Transverse colon (tissue), 4 donors: Measurements from ENCODE around the gene SHC3. TPM values are rescaled to one million over a fixed set of nuclear protein-coding genes. Genes with fewer than 3 reads are reported as not detected.

Experiments
- DNase-seq: peaks from one replicate; pipeline ENCODE4 v3.0.0-alpha.2; 2019
- H3K27ac ChIP-seq, 4 donors: fragments of 200-600 bp; sonication (generic); 2 replicates each; pipeline ENCODE4 v1.5.1; 2016 to 2018; ENCODE audit warnings: inconsistent platforms in 4 of 4
- H3K27me3 ChIP-seq: fragments of 200-600 bp; sonication (generic); 2 replicates; pipeline ENCODE4 v1.5.1; 2017; ENCODE audit warnings: inconsistent platforms
- H3K36me3 ChIP-seq, 4 donors: fragments of 200-600 bp; sonication (generic); 2 replicates each; pipeline ENCODE4 v1.5.1; 2017 to 2019; ENCODE audit warnings: inconsistent platforms in 4 of 4
- H3K4me1 ChIP-seq, 4 donors: fragments of 200-600 bp; sonication (generic); 2 replicates each; pipeline ENCODE4 v1.5.1; 2017 to 2020; ENCODE audit warnings: inconsistent platforms in 4 of 4
- H3K4me3 ChIP-seq, 4 donors: fragments of 200-600 bp; sonication (generic); 1 replicate in 1 of 4; 2 replicates in 3 of 4; pipeline versions ENCODE4 v1.5.1 to v1.6.1; 2017 to 2019; ENCODE audit warnings: inconsistent platforms in 4 of 4
- H3K9me3 ChIP-seq, 2 donors: fragments of 200-600 bp; sonication (generic); 2 replicates each; pipeline ENCODE4 v1.5.1; 2017 to 2019; ENCODE audit warnings: inconsistent platforms in 2 of 2
- EP300 ChIP-seq: sonication (generic); formaldehyde crosslinking; IDR thresholded peaks from one replicate; pipeline ENCODE4 v1.6.1; 2017; ENCODE audit warnings: antibody characterized with exemption, low read depth
- POLR2A ChIP-seq: fragments of 450-650 bp; IDR thresholded peaks from one replicate; pipeline ENCODE4 v1.6.1; 2016; ENCODE audit warnings: antibody characterized with exemption, mild to moderate bottlenecking, moderate library complexity
- POLR2AphosphoS5 ChIP-seq, 3 donors: sonication (generic); formaldehyde crosslinking; IDR thresholded peaks; one replicate each; pipeline ENCODE4 v1.6.1; 2016; ENCODE audit warnings: antibody characterized with exemption in 3 of 3
- WGBS, 2 donors: methylation state at CpG; one replicate each; pipeline ENCODE4 v1.1.5; 2018; ENCODE audit warnings: low coverage in 1 of 2; 5-methylcytosine and 5-hydroxymethylcytosine counted together
- in situ Hi-C, 4 donors: fragments of 200-750 bp; cut with MboI; loops; one replicate each; pipeline versions ENCODE4 v1.15.0 to v1.15.1; 2017; ENCODE audit warnings: low sequenced_read_pairs in 3 of 4, low pct_ligation_motif_present in 1 of 4, low pct_unique_long_range_greater_than_20kb in 1 of 4
- intact Hi-C: fragments of 100-400 bp; cut with DNase I; formaldehyde crosslinking; loops from one replicate; pipeline ENCODE4 v1.15.1; 2023; ENCODE audit warnings: low total_unique reads
- total RNA-seq, 4 donors: library from RNA; depleted of rRNA; stranded (reverse); fragments of >200 nt; gene quantifications; one replicate each; pipeline ENCODE4 v1.1.0, GENCODE V29; 2016
- TF ChIP-seq, protein P1 (sequence below), 5 experiments: fragments of 200-600 bp in 3 of 5; fragments of 450-650 bp in 2 of 5; sonication (generic) in 3 of 5; IDR thresholded peaks; 1 replicate in 2 of 5; 2 replicates in 3 of 5; pipeline ENCODE4 v1.5.1; 2016 to 2017; ENCODE audit warnings: antibody characterized with exemption in 5 of 5, inconsistent platforms in 3 of 5, mild to moderate bottlenecking in 2 of 5, moderate library complexity in 1 of 5

SHC3 gene
- total RNA-seq, 4 donors from 2014 or later: 1.1 to 4.8 (median 2.7) TPM

DNA sequence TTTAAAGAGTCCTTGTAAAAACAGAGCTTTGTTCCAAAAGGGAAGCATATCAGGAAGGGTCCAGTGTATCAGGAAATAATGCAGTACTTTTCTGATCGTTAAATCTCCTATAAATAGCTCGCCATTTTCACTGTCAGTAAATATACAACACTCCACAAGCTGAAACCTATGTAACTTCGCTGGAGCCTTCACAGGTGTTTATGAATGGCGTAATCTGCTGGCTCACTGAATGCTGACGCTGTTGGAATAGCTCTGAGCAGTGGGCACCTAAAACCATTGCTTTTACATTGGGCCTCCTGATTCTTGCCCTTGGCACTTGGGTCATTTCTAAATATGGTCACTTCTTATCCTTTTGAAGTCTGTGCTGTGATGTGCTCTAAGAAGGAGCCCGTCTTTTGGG, 4.3 kb downstream of the SHC3 start:
- Histone ChIP-seq H3K27me3 (peaks cover 54% of the 10 kb centered on the region), H3K9me3 (no peaks in the 10 kb centered on the region), H3K36me3 (no peaks in the 10 kb centered on the region), H3K4me3 (no peak overlapping the region), H3K27ac (no peak overlapping the region), H3K4me1 (peaks cover 0 to 21% (median 19%) of the 10 kb centered on the region in 4 donors)
- in situ Hi-C loops (no loop called here), intact Hi-C loops (no loop called here)
- WGBS, 2 donors: 50 to 70% methylated on average over 1 to 6 of the region's 6 CpGs
- no peak for DNase-seq
- TF ChIP-seq POLR2AphosphoS5 (IDR thresholded peaks at IDR 0.05) (no peak), POLR2A (no peak), EP300 (no peak)
- TF ChIP-seq, protein P1, sequence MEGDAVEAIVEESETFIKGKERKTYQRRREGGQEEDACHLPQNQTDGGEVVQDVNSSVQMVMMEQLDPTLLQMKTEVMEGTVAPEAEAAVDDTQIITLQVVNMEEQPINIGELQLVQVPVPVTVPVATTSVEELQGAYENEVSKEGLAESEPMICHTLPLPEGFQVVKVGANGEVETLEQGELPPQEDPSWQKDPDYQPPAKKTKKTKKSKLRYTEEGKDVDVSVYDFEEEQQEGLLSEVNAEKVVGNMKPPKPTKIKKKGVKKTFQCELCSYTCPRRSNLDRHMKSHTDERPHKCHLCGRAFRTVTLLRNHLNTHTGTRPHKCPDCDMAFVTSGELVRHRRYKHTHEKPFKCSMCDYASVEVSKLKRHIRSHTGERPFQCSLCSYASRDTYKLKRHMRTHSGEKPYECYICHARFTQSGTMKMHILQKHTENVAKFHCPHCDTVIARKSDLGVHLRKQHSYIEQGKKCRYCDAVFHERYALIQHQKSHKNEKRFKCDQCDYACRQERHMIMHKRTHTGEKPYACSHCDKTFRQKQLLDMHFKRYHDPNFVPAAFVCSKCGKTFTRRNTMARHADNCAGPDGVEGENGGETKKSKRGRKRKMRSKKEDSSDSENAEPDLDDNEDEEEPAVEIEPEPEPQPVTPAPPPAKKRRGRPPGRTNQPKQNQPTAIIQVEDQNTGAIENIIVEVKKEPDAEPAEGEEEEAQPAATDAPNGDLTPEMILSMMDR (IDR thresholded peaks at IDR 0.05): no peak

DNA sequence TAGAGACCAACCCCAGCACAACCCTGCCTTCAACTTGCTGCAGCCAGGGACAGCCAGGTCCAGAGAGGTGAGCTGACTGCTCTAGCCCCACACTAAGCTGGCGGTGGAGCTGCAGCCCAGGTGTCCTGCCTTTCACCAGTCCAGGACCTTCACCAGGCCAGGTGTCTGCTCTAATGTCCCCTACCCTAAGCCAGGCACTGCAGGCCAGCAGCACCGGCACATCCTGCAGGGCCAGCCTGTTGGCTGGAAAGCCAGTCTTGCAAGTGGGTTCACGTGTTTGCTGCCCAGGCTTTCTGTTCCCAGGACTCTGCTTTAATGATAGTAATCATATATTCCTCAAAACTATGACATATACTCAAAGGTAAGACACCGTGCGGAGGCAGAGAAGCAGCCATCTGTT, 5.5 kb downstream of the SHC3 start:
- in situ Hi-C loops (no loop called here), intact Hi-C loops (no loop called here)
- no peaks in the 10 kb centered on the region for H3K36me3 ChIP-seq
- H3K4me3 ChIP-seq: no peak overlapping the region
- no peak for DNase-seq
- H3K27ac ChIP-seq: no peak overlapping the region
- WGBS, 2 donors: 93 to 94% methylated on average over 2 to 5 of the region's 5 CpGs
- H3K27me3 ChIP-seq: peaks cover 46% of the 10 kb centered on the region
- TF ChIP-seq, protein P1 (IDR thresholded peaks at IDR 0.05): no peak
- TF ChIP-seq POLR2A (no peak), EP300 (no peak), POLR2AphosphoS5 (IDR thresholded peaks at IDR 0.05) (no peak)
- peaks cover 0 to 9% (median 8%) of the 10 kb centered on the region in 4 donors for H3K4me1 ChIP-seq
- H3K9me3 ChIP-seq: no peaks in the 10 kb centered on the region

DNA sequence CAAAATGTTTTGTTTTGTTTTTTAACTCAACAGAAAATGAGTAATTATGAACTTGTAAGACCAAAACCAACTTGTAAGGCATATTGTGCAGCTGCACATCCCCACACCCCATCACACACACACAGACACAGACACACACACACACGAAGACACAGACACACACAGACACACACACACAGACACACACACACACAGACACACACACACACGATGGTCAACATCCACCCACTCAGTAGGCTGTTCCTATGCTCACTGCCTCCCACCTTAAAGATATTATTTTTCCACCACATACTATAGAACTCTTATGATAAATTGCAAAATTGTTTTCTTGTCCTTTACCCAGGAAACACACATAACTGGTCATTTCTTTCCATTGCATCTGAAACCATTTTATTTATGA, 6.2 kb downstream of the SHC3 start:
- intact Hi-C loops (no loop called here), in situ Hi-C loops (no loop called here)
- peaks cover 0 to 4% (median 3%) of the 10 kb centered on the region in 4 donors for H3K4me1 ChIP-seq
- H3K36me3 ChIP-seq: no peaks in the 10 kb centered on the region
- no peak overlapping the region for H3K4me3 ChIP-seq
- TF ChIP-seq, protein P1 (IDR thresholded peaks at IDR 0.05): no peak
- TF ChIP-seq POLR2A: no peak
- no peak for TF ChIP-seq EP300
- TF ChIP-seq POLR2AphosphoS5 (IDR thresholded peaks at IDR 0.05): no peak
- peaks cover 39% of the 10 kb centered on the region for H3K27me3 ChIP-seq
- no peak overlapping the region for H3K27ac ChIP-seq
- WGBS, 2 donors: 55 to 68% methylated on average over 2 of the region's 2 CpGs
- no peaks in the 10 kb centered on the region for H3K9me3 ChIP-seq
- DNase-seq: no peak

DNA sequence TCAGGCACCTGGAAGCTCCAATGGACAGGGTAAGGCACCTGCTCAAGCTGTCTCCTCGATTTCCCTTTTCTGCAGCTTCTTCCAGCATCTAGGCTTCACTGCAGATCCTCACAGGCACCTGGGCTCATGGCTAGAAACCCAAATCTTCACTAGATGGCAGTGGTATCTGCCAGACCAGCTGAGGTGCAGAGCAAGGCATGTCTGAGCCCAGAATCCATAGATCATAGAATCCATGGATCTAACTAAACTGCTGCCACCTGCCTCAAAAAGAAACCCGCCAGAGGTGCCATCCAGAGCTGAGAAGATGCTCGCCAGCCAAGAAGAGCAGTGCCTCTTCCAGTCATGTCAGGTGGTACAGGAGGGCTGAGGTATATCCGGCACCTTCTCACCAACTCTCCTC, 6.9 kb downstream of the SHC3 start:
- in situ Hi-C loops: no loop called here
- H3K27me3 ChIP-seq: peaks cover 32% of the 10 kb centered on the region
- H3K4me3 ChIP-seq: no peak overlapping the region
- DNase-seq: no peak
- 61% methylated on average over 4 of the region's 4 CpGs; no CpG with 5 or more reads in 1 of the 2 donors for whole genome bisulfite sequencing, 2 donors
- no peaks in the 10 kb centered on the region for H3K36me3 ChIP-seq
- H3K27ac ChIP-seq: no peak overlapping the region
- H3K4me1 ChIP-seq: no peaks in the 10 kb centered on the region
- TF ChIP-seq POLR2A: no peak
- intact Hi-C loops: no loop called here
- H3K9me3 ChIP-seq: no peaks in the 10 kb centered on the region

DNA sequence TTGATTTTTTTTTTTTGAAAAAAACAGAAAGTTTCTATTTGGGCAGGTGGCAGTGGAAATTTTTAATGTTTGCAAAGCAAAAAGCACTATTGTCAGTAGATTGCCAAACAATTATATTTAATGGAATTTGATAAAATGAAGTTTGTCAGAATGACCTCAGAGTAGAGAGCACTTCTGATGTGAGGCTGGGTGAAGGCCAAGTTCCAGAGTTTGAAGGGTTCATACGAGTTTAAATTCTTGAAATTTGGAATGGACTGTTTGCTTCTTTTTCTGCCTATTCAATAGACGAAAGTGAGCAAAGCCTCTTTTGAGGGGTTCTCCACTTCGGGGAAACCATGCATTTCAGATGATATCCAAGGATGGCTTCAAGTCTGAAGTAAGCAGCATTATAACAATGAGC, 7.4 kb downstream of the SHC3 start:
- H3K4me1 ChIP-seq: no peaks in the 10 kb centered on the region
- DNase-seq: no peak
- H3K9me3 ChIP-seq: no peaks in the 10 kb centered on the region
- no peaks in the 10 kb centered on the region for H3K36me3 ChIP-seq
- intact Hi-C loops: no loop called here
- H3K27me3 ChIP-seq: peaks cover 27% of the 10 kb centered on the region
- H3K27ac ChIP-seq: no peak overlapping the region
- no peak overlapping the region for H3K4me3 ChIP-seq
- TF ChIP-seq EP300: no peak
- TF ChIP-seq POLR2A: no peak
- TF ChIP-seq POLR2AphosphoS5 (IDR thresholded peaks at IDR 0.05): no peak
- TF ChIP-seq, protein P1 (IDR thresholded peaks at IDR 0.05): no peak
- in situ Hi-C loops: no loop called here
- 60 to 66% methylated on average over 3 of the region's 3 CpGs for WGBS, 2 donors
